HG03442 (cell line): ENCODE measurements around the gene CENPT.
"Not testable (repeated sequence)": the region's sequence is repeated elsewhere in the genome, so short reads cannot be mapped to it uniquely, and the experiment has no call there.

ENCODE experiments used
- ATAC-seq: cut with Tn5 transposase; IDR thresholded peaks from one replicate; pipeline ENCODE4 v1.9.1; 2021; ENCODE audit warnings: mild to moderate bottlenecking, moderate library complexity; ENCODE audit not compliant: unreplicated experiment

The CENPT gene

DNA sequence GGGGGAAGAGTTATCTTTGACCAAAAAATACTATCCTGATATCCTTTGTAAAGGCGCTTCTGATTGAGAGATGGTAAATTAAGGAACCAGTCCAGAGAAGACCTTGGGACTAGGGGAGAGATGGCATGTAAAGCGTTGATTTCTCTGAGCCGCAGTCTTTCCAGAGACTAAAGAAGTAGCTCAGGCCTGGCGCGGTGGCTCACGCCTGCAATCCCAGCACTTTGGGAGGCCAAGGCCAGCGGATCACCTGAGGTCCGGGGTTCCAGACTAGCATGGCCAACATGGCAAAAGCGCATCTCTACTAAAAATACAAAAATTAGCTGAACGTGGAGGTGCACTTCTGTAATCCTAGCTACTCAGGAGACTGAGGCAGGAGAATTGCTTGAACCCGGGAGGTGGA, 625 bp upstream of the CENPT start:
- no peak for ATAC-seq

- peak; percentile 46 for ATAC-seq
Observed at GRCh38 chr16:67846320-67847063, 1.0 kb downstream of the CENPT start, which contains the start of gene NUTF2. TSS of gene NUTF2 (plus strand) at chr16:67846933. CDS start at chr16:67865131, 18,198 bp downstream.

GRCh38 chr16:67846063-67846319, 1.5 kb downstream of the CENPT start:
- ATAC-seq, result no peak

DNA sequence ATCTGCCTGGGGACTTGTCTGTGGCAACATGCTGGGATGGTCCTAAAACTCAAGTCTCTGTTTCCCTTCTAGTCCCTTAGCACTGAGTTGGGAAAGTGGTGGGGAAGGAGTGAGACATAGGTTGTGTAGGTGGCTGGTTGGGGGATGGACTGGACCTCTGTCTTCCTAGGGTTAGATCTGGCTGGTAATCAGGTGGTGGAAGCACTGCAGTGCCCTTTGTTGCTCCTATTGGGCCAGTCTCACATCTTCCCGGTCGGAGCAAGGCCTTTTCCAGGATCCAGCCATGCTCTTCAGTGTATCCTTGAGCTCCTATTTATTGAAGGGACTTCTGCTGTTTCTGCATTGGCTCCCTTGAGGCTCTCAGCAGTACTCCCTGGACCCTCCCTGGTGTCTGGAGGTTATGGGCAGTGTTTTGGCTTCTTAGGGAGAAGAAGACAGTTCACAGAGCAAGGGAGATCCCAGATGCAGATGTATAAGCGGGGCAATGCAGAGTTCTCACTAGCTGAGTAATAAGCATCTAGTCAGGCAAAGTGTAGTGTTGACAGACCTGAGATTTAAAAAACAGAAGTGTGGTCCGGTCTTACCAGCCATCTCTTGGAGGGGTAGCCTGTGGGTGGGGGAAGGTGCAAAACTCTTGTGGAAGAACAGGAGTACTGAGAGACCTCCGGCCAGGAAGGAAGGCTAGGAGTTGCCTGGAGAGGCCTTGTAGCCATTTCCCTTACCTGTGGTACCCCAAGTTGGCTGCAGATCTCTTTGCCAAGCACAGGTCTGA, 2.0 kb downstream of the CENPT start:
- no peak for ATAC-seq

GRCh38 chr16:67844497-67844896, 3.0 kb downstream of the CENPT start:
- no peak for ATAC-seq

GRCh38 chr16:67843343-67843765, 4.1 kb downstream of the CENPT start:
- no peak for ATAC-seq

- peak; percentile 5 for ATAC-seq
Observed at GRCh38 chr16:67842509-67843342, 4.8 kb downstream of the CENPT start.

DNA sequence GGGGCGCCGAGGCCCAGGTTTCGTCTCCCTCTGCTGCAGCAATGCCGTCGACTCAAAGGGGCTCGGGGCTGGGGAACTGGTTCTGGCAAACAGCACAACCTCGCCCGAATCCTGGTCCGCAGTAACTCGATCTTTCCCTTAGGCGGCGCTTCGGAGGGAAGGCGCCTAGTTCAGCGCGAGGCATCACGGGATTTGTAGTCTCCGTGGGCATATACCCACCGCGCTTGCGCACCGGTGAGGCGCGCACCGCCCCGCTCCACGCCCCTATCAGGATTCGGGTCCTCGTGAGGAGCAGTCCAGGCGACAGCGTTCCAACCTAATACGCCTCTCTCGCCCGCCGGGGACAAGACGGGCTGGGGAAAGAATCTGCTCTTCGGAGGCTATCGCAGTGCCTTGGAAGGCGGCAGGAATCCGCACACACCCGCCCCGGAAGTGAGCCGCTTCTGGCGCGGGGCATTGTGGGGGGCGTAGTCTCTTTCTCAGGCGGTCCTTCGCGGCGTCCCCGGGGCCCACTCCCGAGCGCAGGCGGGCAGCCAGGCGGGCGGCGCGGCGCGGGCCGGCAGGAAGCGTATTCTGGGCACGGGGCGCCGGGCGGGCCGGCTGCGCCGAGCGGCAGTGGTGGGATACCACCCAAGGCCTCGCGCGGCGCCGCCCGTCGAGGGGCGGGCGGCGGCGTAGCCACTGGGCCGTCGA, 5.5 kb downstream of the CENPT start, which contains the start of gene THAP11:
THAP11 (plus strand) TSS at position 505 of the 693 bp plus-strand sequence. CDS start 235 bp downstream, outside the sequence.
- ATAC-seq, result peak; percentile 52

- ATAC-seq, result no peak
Observed at GRCh38 chr16:67841198-67841815, 6.2 kb downstream of the CENPT start.

- ATAC-seq, result no peak
Observed at GRCh38 chr16:67837811-67838210, 9.7 kb downstream of the CENPT start.

- ATAC-seq, result not testable (repeated sequence)
Observed at GRCh38 chr16:67837190-67837589, 10.3 kb downstream of the CENPT start.

DNA sequence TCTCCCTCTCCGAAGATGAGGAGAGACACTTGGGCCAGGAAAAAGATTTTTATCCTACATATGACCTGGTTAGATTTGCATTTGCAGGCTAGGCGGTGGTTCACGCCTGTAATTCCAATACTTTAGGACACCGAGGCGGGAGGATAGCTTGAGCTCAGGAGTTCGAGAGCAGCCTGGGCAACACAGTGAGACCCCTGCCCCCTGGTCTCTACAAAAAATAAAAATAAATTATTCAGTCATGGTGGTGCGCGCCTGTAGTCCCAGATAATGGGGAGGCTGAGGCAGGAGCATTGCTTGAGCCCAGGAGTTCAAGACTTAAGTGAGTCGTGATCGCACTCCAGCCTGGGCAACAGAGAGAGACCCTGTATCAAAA, 13.3 kb downstream of the CENPT start:
- ATAC-seq, result no peak

- peak; percentile 96 for ATAC-seq
Observed at GRCh38 chr16:67833415-67834241, 13.9 kb downstream of the CENPT start.

GRCh38 chr16:67833030-67833414, 14.5 kb downstream of the CENPT start:
- no peak for ATAC-seq

DNA sequence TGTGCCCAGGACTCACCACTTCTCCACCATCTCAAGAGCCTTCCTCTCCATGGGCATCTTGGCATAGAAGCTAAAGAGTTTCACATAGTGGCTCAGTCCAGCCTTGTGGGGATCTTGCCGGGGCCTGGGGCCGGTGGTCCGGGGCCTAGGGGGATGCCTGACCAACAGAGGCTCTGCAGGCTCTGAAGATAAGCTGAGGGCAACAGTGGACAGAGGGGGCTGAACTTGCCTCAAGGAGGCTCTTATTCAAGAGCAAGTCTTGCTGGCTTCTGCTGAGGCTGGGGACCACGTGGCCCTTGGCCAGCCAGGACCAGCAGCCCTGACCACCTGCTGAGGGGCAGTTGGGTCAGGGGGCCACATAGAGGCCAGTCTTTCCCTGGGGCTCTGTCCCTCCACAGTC, 18.8 kb downstream of the CENPT start:
- no peak for ATAC-seq

GRCh38 chr16:67825906-67826305, 21.6 kb downstream of the CENPT start:
- no peak for ATAC-seq

DNA sequence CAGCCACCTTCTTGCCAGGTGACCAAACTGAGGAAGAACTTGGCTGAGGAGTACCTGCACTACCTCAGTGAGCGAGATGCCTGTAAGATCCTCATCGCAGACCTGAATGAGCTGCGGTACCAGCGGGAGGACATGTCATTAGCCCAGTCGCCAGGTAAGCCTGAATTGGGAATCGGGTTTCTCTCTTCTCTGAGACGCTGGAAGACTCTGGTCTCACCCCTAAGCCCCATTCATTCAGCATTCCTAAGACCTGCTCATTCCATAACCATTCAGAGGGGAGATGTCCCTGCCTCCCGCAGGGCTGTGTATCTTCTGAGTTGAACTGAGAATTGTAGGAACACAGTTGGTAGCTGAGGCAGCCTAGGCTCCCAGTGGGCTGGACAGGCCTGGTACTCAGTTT, 22.4 kb downstream of the CENPT start:
- ATAC-seq, result no peak

GRCh38 chr16:67822511-67822910, 25.0 kb downstream of the CENPT start:
- ATAC-seq, result no peak

DNA sequence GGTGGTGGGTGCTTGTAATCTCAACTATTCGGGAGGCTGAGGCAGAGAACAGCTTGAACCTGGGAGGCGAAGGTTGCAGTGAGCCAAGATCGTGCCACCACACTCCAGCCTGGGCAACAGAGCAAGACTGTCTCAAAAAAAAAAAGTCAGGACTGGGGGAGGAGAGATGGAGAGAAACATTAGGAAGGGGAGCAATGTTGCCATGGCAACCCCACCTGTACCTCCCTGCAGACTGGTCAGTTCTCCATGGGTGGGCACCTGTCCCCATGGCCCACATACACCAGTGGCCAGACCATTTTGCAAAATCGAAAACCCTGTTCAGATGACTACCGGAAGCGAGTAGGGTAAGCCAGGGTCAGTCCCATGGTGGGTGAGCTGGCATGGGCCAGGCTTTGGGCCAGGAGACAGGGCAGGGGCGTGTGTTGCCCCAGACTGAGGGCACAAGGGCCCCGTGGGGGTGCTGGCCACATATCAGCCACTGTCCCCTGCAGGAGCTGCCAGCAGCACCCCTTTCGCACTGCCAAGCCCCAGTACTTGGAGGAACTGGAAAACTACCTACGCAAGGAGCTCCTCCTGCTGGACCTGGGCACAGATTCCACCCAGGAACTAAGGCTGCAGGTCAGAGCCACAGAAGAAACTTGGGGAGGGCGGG, 26.8 kb downstream of the CENPT start:
- no peak for ATAC-seq
